HG02938 (cell line): ENCODE measurements around the gene ZNF710.

Experiments
- ATAC-seq: cut with Tn5 transposase; IDR thresholded peaks from one replicate; pipeline ENCODE4 v1.9.1; 2021; ENCODE audit warnings: mild to moderate bottlenecking, moderate library complexity; ENCODE audit not compliant: unreplicated experiment

ZNF710 gene

GRCh38 chr15:90037961-90038631 lies 37.0 kb downstream of the ZNF710 start:
- ATAC-seq, result peak; percentile 78

DNA sequence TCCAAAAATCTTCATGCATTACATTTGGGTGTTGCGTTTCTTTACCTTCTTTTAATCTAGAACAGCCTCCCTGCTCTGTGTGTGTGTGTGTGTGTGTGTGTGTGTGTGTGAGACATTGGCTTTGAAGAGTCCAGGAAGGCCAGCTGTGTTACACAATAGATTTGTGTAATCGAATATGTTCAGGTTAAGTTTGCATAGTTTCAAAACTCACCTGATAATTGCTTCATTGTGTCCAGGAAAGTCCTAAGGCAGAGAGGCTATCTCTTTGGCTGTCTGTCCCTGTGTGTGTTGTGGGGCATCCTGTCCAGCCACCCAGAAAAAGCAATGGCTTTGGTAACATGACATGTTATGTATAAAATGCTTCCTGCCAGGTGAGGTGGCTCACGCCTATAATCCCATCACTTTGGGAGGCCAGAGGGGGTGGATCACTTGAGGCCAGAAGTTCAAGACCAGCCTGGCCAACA lies 37.5 kb downstream of the ZNF710 start:
- ATAC-seq, result no peak

- ATAC-seq, result no peak
Measured at GRCh38 chr15:90039996-90040395, 38.9 kb downstream of the ZNF710 start.

DNA sequence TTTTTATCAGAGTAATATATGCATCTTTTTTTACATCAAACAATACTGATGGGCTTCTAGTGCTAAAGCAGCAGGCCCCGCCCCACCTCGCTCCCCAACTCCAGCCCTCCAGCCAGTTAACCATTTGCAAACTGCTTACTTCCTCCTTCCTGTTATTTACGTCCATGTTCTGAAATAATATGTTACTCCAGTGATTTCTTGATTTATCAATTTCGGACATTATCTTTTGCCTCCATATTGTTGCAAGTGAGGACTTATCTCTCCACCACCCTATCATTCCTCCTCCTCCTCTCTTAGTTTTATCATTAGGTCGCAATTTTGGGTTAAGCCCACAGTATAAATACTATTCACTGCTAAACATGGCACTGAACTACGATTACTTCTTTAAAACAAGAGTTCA lies 39.5 kb downstream of the ZNF710 start:
- no peak for ATAC-seq

GRCh38 chr15:90042356-90042755 lies 41.2 kb downstream of the ZNF710 start:
- no peak for ATAC-seq

DNA sequence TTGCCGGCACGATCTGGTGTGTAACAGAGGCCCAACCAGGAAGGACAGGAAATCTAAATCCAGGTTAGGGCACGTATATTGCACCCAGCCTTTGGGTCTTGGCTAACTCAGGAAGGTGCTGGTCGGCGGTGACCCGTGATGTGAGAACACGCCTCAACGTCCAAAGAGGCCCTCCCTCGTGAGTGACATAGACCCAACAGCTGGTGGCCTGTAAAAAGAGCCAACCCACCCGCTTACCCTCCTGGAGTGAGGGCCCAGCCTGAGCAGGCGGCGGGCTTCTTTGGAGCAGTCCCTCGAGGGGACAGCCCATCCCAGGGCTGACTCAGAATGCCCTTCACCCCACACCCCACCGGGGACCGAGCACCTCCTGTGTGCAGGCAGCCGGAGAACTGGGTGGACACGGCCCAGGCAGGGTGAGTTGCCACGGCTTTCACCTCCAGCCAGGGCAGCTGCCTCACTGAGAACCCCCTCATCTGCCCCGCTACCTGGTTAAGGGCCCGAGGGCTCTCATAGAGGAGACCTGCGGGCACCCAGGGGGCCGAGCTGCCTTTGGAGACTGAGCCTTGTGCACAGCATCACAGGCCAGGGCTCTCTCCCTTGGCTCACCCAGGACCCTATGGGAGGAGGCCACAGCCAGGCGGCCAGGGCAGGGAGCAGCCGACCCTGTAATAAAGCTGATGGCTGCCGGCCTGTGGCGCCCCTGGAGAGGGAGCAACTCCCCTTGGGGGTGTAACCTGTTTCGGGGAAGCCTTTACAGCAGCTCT lies 41.8 kb downstream of the ZNF710 start:
- no peak for ATAC-seq

DNA sequence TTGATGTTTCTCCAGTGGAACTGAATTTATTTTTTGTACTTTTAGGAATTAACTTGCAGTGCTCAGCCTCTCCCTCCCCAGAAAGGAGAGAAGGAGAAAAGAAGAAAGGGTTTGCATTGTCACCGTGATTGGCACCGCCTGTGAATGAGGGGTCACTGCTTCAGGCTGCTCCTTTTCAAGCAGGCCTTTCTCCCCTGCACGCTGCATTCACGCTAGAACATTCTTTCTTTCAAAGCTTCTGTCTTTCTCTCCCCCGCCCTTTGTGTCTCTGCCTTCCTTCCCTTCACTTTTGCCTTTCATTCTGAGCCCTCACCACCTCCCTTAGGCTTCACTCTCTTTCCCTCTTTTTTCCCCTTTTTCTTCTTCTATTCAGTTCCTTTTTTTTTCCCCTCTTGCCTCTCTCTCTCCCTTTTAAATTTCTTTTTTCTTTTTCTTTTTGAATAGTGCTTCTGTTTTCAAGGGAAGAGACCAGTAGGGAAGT lies 42.4 kb downstream of the ZNF710 start:
- ATAC-seq, result no peak

- no peak for ATAC-seq
Measured at GRCh38 chr15:90044191-90044590, 43.1 kb downstream of the ZNF710 start.

DNA sequence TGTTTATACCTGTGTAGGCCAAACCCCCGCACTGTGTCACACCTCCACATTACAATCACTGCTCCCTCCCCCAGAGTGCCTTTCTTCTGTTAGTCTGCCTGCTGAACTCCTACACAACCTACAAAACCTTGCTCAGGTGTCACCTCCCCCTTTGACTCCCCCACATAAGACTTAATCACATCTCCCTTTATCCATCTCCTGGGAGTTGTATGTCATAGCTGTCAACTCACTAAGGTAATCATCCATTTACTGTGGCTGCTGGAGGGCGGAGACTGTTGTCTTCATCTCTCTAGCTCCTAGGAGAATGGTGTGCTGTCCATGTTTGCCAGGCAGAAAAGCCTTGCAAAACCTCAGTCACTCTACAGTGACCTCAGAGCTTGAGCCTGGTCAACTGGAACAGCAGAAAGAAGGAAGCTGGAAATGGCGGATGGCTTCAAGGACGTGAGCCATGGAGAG lies 43.8 kb downstream of the ZNF710 start:
- ATAC-seq, result no peak

- no peak for ATAC-seq
Measured at GRCh38 chr15:90046289-90046688, 45.2 kb downstream of the ZNF710 start.

DNA sequence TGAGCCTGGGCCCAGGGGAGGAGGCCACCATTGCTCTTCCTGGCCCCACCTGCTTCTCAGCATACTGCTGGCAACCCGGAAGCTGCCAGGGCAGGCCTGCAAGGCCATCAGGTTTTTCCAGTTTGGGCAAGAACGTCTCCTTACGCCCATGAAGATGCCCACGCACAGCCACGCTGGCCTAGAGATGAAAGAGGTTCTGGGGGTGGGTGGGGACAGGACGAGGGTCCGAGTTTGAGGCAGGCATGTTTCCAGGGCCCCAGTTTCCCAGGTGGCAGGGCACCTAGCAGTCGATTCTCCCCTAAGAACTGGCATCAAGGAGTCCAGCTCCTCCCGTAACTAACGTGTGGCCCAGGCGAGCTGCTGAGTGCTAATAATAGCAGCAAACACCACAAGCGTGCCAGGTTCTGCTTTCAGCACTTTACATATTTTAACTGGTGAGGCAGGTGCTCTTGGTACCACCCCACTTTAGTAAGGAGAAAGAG lies 45.8 kb downstream of the ZNF710 start:
- ATAC-seq, result no peak

DNA sequence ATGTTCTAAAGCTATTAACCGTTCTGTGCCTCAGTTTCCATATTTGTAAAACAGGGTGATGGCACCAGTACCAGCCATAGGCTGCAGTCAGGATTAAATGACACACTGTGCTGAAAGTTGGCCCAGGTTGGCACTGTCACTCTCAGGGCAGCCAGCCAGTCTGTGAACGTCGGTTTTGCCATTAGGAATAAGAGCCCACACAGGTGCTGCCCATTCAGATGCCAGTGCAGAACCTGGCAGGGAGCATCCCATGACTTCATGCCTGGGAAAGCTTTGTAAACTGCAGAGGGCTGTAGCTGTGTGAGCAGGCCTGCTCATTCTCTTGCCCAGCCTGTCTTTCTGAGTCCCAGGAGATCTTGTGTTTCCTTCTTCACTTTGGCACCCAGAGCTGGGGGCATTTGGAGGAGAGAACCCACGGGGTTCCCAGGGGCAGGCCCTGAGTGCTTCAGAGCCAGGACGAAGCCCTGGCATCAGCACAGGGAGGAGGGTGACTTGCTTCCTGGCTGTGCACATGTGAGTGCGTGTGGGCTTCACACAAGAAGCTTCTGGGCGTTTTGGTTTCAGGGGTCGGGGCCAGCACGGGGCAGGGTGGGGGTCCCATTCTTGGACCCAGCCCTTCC lies 46.9 kb downstream of the ZNF710 start:
- ATAC-seq, result no peak

GRCh38 chr15:90049030-90049429 lies 47.9 kb downstream of the ZNF710 start:
- ATAC-seq, result no peak

DNA sequence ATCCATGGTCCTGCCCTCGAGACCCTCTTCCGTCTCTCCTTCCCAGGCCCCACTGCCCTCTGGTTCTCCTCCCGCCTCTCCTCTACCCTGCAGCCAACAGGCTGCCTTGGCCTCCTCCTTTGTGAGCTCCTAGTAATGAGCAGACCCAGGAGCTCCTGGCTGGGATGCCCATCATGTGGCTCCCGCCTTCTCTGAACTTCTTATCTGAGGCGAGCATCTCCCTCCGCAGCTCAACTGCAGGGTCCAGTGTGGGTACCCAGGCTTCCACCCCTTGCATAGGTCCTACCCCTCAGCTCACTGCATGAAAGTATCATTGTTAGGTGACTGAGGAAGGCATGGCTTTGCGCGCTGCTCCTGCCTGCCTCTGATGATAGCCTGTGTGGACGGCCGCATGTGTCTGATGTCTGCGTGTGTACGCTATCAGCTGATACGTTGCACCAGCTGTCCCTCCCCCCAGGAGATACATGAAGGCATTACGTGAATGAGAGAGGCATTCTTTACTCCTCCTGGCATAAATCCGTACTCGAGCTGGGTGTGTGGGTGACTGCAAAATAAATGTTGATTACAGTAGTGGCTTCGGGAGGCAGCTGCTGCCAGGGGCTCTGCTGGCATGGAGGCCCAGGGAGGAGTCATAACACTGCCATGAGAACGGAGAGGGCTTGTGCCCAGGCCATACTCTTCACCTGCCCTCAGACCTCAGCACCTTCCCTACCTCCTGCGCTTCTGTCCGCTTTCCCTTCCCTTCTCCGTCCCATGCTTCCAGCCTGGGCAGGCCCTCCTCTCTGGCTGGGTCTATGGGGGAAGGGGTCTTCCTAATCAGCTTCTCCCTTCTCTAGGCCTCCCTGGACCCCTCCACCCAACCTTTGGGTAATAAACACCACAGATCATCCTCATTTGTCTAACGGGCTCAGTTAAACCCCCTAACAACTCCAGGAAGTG lies 48.8 kb downstream of the ZNF710 start:
- no peak for ATAC-seq

GRCh38 chr15:90051874-90052273 lies 50.8 kb downstream of the ZNF710 start:
- ATAC-seq, result no peak

GRCh38 chr15:90053685-90054466 lies 52.8 kb downstream of the ZNF710 start:
- no peak for ATAC-seq

DNA sequence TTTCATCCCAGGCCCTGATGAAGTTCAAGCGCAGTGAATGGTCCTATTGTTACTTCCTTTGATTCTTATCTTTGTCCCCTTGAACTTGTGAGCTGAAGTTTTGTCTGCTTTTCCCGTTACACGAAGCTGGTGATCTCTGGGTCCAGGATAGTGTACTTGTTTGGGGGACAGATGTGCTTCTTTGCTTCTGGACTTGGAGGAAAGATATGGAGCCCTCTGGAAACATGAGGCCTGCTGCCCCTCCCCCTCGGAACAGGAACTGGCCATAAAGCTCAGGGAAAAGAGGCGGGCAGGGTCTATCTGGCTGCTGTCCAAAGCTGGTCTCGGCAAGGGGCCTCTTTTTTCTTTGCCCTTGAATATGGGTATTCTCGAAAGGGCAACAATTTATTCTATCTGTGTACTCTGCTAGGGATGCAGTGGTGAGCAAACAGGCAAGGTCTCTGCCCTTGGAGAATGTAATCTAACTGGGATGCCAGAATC lies 53.5 kb downstream of the ZNF710 start:
- ATAC-seq, result no peak

DNA sequence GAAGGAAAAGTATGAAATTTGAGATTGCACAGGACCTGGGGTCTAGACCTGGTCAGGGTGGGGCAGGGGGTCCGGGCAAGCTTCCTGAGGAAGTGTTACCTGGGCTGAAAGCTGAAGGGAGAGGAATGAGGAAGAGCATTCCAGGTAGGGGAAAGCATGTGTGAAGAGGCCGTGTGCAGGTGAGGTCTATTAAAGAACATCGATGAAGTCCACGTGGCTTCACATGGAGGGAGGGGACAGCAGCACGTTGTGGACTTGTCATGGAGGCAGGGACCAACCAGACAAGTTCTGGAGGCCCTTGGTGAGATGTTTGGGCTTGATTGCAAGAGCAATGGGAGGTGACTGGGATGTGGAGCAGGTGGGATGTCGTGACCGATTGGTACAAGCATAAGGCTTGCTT lies 54.1 kb downstream of the ZNF710 start:
- ATAC-seq, result no peak

DNA sequence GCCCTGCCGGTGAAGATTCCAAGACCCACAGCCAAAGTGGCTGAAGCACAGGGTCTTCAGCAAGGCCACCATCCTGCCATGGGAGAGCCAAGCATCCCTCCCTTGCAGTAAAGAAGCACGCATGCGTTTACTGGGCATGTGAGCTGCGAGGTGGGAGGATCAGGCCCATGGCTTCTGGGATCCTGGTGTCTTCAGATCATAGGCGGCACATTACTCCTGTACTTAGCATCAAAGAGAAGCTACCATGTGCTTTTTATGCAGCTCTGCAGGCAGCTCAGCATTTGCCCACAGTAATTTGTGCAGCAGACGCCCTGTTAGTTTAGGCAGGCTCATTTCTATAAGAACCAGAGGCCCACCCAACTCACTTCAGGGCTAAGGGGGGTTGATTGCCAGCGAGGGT lies 55.4 kb downstream of the ZNF710 start:
- ATAC-seq, result no peak

DNA sequence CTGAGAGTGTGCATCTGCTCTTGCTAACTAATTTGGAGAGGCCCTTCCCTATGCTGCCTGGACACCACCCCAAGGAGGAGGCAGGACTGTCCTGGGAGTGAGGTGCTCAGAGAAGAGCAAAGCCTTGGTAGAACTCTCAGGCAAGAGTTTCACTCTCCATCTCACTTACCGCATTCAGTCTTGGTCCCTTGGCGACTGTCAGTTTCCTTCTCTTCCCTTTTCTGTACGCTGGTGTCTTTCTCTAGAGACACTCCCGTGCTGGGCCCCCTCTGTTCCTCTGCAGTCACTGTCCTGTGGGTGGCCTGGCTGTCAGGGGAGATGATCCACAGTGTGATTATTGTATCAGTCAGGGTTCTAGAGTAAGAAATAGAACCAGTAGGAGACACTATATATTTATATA lies 57.2 kb downstream of the ZNF710 start:
- peak; percentile 38 for ATAC-seq
